GM20000 (cell line): ENCODE data around the gene NAA10.

Source experiments
- DNase-seq: peaks from one replicate; pipeline ENCODE4 v3.0.0; 2012; ENCODE audit warnings: low spot score
- CTCF ChIP-seq: IDR thresholded peaks from 2 replicates; pipeline ENCODE4 v1.5.1; 2012; ENCODE audit warnings: mild to moderate bottlenecking, control low read depth; ENCODE audit errors: extremely low read depth, missing control alignments

NAA10 gene

GRCh38 chrX:153969125-153969903 is 34.5 kb upstream of the NAA10 start:
- TF ChIP-seq CTCF, result no peak
- DNase-seq, result no peak

- DNase-seq, result no peak
- no peak for TF ChIP-seq CTCF
These were observed 33.9 kb upstream of the NAA10 start for GRCh38 chrX:153968754-153969124.

- no peak for TF ChIP-seq CTCF
- no peak for DNase-seq
These were observed 33.4 kb upstream of the NAA10 start for GRCh38 chrX:153968255-153968654.

GRCh38 chrX:153967536-153968224 is 32.8 kb upstream of the NAA10 start:
- DNase-seq, result no peak
- TF ChIP-seq CTCF, result no peak

- no peak for DNase-seq
- TF ChIP-seq CTCF, result no peak
These were observed 32.2 kb upstream of the NAA10 start for GRCh38 chrX:153966841-153967535.

- TF ChIP-seq CTCF, result no peak
- no peak for DNase-seq
These were observed 31.4 kb upstream of the NAA10 start for GRCh38 chrX:153966283-153966688.

- no peak for DNase-seq
These were observed 30.6 kb upstream of the NAA10 start for GRCh38 chrX:153965406-153965805.

More at GRCh38 chrX:153965406-153965805, 30.6 kb upstream of the NAA10 start:
- no peak for TF ChIP-seq CTCF
